Measurements from ENCODE around the gene SPAG5.

Gene SPAG5

GRCh38 chr17:28538296-28538895 lies 60.4 kb downstream of the SPAG5 start:
- DNase-seq, result no peak

GRCh38 chr17:28537219-28537610 lies 61.6 kb downstream of the SPAG5 start:
- no peak for DNase-seq

- DNase-seq, result no peak
Observed at GRCh38 chr17:28536532-28537218, 62.1 kb downstream of the SPAG5 start.

GRCh38 chr17:28534740-28535375 lies 64.0 kb downstream of the SPAG5 start:
- DNase-seq, result no peak

- DNase-seq, result no peak
Observed at GRCh38 chr17:28533091-28533807, 65.6 kb downstream of the SPAG5 start.

- DNase-seq, result no peak
Observed at GRCh38 chr17:28532050-28532960, 66.5 kb downstream of the SPAG5 start.

- no peak for DNase-seq
Observed at GRCh38 chr17:28530926-28531325, 67.9 kb downstream of the SPAG5 start.

GRCh38 chr17:28530250-28530649 lies 68.6 kb downstream of the SPAG5 start:
- no peak for DNase-seq

- no peak for DNase-seq
Observed at GRCh38 chr17:28529013-28529400, 69.8 kb downstream of the SPAG5 start.

GRCh38 chr17:28528327-28529012 lies 70.4 kb downstream of the SPAG5 start:
- DNase-seq, result no peak

GRCh38 chr17:28527859-28528258 lies 71.0 kb downstream of the SPAG5 start:
- no peak for DNase-seq

All from NCI-H2171 treated with DMSO at 0.1 percent for 48 hours (cell line).